ENCODE measurements around the gene SPATA31A6.
"Not testable (repeated sequence)": the region's sequence is repeated elsewhere in the genome, so short reads cannot be mapped to it uniquely, and the experiment has no call there.

GRCh38 chr9:42223230-42223629 is 39.8 kb downstream of the SPATA31A6 start:
- TF ChIP-seq CTCF, POLR2A (IDR thresholded peaks at IDR 0.05): not testable (repeated sequence)

All from esophagus squamous epithelium (tissue), 4 donors.